Measurements from ENCODE around the gene PTPRG.
"Not testable (repeated sequence)": the region's sequence is repeated elsewhere in the genome, so short reads cannot be mapped to it uniquely, and the experiment has no call there.

The PTPRG gene

DNA sequence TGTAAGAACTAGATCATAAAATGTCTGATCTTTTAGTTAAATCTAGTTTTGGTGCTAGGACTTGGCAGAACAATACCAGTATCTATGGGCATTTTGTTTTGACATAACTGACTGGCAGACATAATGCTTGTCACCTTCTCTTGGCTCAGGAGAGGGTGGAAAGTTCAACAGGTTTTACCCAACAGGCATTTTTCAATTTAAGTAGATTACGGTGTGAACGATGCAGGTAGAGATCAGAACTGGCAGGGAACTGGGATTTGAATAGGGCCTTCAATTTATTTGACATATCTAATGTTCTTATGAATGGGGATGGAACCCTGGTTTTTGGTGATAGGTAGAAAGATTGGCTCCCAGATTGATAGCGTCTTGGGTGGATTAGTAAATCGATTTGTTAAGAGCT, 460.9 kb downstream of the PTPRG start:
- H3K9ac ChIP-seq, result no peak overlapping the region
- no peak for TF ChIP-seq Cebpa-rat (IDR thresholded peaks at IDR 0.05)
- H3K4me1 ChIP-seq, result no peaks in the 10 kb centered on the region

DNA sequence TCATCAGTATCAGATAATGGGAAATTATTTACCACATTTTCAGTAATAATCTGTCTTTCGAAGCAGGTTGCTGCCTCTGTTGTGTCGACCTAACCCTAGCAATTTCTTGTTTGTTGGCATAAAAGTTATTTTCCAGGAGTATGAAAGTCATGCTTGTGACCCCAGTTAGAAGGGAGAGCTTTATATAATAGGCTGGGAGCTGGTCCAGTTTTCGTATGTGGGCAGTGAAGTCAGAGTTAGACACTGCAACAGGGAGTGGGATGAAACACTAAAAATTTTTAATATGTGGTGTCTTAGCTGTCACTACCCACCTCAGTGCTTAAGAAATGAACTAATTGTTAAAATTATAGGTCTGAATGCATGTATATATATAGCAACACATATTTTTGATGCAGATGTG, 463.5 kb downstream of the PTPRG start:
- Histone ChIP-seq H4K20me1 (no peaks in the 10 kb centered on the region), H3K4me3 (no peak overlapping the region), H3K27ac (no peak overlapping the region), H3K4me2 (no peak overlapping the region), H3K27me3 (no peaks in the 10 kb centered on the region), H3K36me3 (peaks cover 0 to 4% (median 0%) of the 10 kb centered on the region in 11 experiments; a peak in 1 of 22 replicates), H3K9ac (no peak overlapping the region), H3K4me1 (no peaks in the 10 kb centered on the region), H3K9me3 (replicated peaks in 1 of 11) (no peaks in the 10 kb centered on the region)
- TF ChIP-seq Cebpa-rat (IDR thresholded peaks at IDR 0.05), result no peak

More for the DNA sequence above, 460.9 kb downstream of the PTPRG start:
- H3K27me3 ChIP-seq, result no peaks in the 10 kb centered on the region
- no peak overlapping the region for H3K4me2 ChIP-seq
- peaks cover 0 to 7% (median 0%) of the 10 kb centered on the region in 11 experiments; a peak in 2 of 22 replicates for H3K9me3 ChIP-seq (replicated peaks in 1 of 11)
- H3K27ac ChIP-seq, result no peak overlapping the region
- H3K36me3 ChIP-seq, result peaks cover 0 to 19% (median 0%) of the 10 kb centered on the region in 11 experiments; a peak in 4 of 22 replicates
- no peak overlapping the region for H3K4me3 ChIP-seq
- H4K20me1 ChIP-seq, result no peaks in the 10 kb centered on the region

GRCh38 chr3:62025913-62026312, 464.5 kb downstream of the PTPRG start:
- Histone ChIP-seq H3K4me3 (no peak overlapping the region), H3K27me3 (no peaks in the 10 kb centered on the region), H3K4me2 (no peak overlapping the region), H3K9me3 (replicated peaks in 1 of 11) (no peaks in the 10 kb centered on the region), H3K27ac (no peak overlapping the region), H3K4me1 (no peaks in the 10 kb centered on the region), H4K20me1 (no peaks in the 10 kb centered on the region), H3K36me3 (0 out of 22 replicates have a peak, but pooled peaks cover 0 to 3% (median 0%) of the 10 kb centered on the region in 11 experiments), H3K9ac (no peak overlapping the region)
- TF ChIP-seq Cebpa-rat (IDR thresholded peaks at IDR 0.05), result no peak

- Histone ChIP-seq H3K27me3 (no peaks in the 10 kb centered on the region), H3K4me3 (no peak overlapping the region), H3K9ac (no peak overlapping the region), H4K20me1 (no peaks in the 10 kb centered on the region), H3K9me3 (replicated peaks in 1 of 11) (no peaks in the 10 kb centered on the region), H3K4me1 (no peaks in the 10 kb centered on the region), H3K4me2 (no peak overlapping the region), H3K36me3 (0 out of 22 replicates have a peak, but pooled peaks cover 0 to 3% (median 0%) of the 10 kb centered on the region in 11 experiments), H3K27ac (no peak overlapping the region)
- TF ChIP-seq Cebpa-rat (IDR thresholded peaks at IDR 0.05), result no peak
Measured at GRCh38 chr3:62027241-62027640, 465.9 kb downstream of the PTPRG start.

DNA sequence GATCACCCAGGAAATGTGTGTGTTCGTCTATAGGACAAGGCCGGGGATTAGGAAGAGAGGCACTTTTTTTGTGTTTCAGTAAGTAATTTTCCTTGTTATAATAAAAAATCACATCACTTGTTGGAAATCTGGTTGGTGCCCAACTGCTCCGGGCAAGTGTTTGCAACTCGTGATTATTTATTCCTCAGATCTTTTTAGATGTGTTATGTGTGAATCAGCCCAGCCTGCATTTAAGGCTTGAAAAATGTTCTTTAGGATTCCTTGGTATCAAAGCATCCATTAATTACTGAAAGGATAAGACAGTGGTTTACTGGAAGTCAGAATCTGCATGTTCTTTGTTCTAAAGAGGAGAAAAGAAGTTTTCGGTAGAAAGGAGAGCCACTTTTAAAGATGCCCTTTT, 466.4 kb downstream of the PTPRG start:
- 0 out of 22 replicates have a peak, but pooled peaks cover 0 to 3% (median 0%) of the 10 kb centered on the region in 11 experiments for H3K36me3 ChIP-seq
- H4K20me1 ChIP-seq, result no peaks in the 10 kb centered on the region
- no peaks in the 10 kb centered on the region for H3K27me3 ChIP-seq
- no peak for TF ChIP-seq Cebpa-rat (IDR thresholded peaks at IDR 0.05)
- no peak overlapping the region for H3K4me2 ChIP-seq
- H3K9me3 ChIP-seq (replicated peaks in 1 of 11), result no peaks in the 10 kb centered on the region
- no peak overlapping the region for H3K4me3 ChIP-seq
- no peak overlapping the region for H3K9ac ChIP-seq
- H3K4me1 ChIP-seq, result no peaks in the 10 kb centered on the region; a peak in 1 of 20 replicates
- no peak overlapping the region for H3K27ac ChIP-seq

DNA sequence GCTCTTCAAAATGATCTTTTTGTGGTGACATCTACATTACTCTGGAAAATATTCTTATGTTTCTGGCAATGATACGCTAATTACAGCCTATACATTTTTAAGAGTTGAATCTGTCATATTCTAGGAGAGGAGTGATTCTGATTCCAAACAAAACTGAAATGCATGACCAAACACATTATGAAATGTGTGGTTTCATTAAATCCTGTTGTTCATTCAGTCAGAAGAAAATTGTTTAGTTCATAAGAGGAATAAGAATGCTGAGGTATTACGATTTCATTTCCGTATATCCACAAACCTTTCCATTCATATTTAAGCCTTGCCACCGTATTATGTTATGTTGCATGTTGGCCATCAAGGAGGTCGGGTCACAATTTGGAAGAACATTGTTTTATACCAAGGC, 466.9 kb downstream of the PTPRG start:
- no peaks in the 10 kb centered on the region for H4K20me1 ChIP-seq
- no peaks in the 10 kb centered on the region for H3K27me3 ChIP-seq
- no peak overlapping the region for H3K4me3 ChIP-seq
- H3K4me2 ChIP-seq, result no peak overlapping the region
- TF ChIP-seq Cebpa-rat (IDR thresholded peaks at IDR 0.05), result no peak
- H3K9me3 ChIP-seq (replicated peaks in 1 of 11), result no peaks in the 10 kb centered on the region
- 0 out of 22 replicates have a peak, but pooled peaks cover 0 to 3% (median 0%) of the 10 kb centered on the region in 11 experiments for H3K36me3 ChIP-seq
- no peak overlapping the region for H3K27ac ChIP-seq
- H3K9ac ChIP-seq, result no peak overlapping the region
- H3K4me1 ChIP-seq, result no peaks in the 10 kb centered on the region; a peak in 1 of 20 replicates

- no peak for TF ChIP-seq Cebpa-rat (IDR thresholded peaks at IDR 0.05)
- Histone ChIP-seq H3K9me3 (replicated peaks in 1 of 11) (no peaks in the 10 kb centered on the region), H3K27me3 (no peaks in the 10 kb centered on the region), H3K4me3 (no peak overlapping the region), H4K20me1 (no peaks in the 10 kb centered on the region), H3K9ac (no peak overlapping the region), H3K36me3 (no peaks in the 10 kb centered on the region), H3K27ac (no peak overlapping the region), H3K4me1 (no peaks in the 10 kb centered on the region; a peak in 1 of 20 replicates), H3K4me2 (no peak overlapping the region; a peak in 1 of 22 replicates)
Measured at GRCh38 chr3:62032738-62033137, 471.4 kb downstream of the PTPRG start.

DNA sequence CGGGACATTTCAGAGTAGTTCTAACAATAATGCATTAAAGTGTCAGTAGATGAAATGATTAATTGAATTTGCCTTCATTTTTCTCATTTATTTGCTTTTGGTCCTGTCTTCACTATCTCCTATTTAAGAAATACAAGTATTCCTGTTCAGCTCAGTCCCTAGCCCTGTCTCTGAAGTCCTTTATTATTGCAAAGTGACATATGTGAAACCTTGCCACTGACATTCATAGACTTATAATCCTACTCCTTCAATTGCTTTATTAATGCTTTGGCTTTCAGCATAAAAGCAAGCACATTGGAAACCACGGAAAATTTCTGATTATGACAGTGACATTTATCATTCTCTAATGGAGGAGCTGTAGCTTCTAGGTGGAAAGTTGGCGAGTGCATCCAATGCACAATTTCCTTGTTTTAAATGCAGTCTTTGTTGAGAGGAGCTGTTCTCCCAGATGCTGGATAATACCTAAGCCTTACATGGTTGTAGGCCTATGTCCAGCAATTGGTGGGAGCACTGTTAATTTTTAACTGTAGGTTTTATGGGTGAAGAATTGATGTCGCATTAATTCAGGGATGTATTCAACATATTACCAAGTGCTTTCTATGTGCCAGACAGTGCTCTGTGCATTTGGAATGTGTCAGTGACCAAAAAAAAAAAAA, 474.2 kb downstream of the PTPRG start:
- Histone ChIP-seq H3K4me3 (no peak overlapping the region), H4K20me1 (no peaks in the 10 kb centered on the region; a peak in 1 of 22 replicates), H3K9ac (no peak overlapping the region), H3K27me3 (no peaks in the 10 kb centered on the region), H3K4me2 (no peak overlapping the region), H3K27ac (no peak overlapping the region), H3K9me3 (replicated peaks in 1 of 11) (no peaks in the 10 kb centered on the region), H3K4me1 (no peaks in the 10 kb centered on the region; a peak in 1 of 20 replicates), H3K36me3 (no peaks in the 10 kb centered on the region)
- no peak for TF ChIP-seq Cebpa-rat (IDR thresholded peaks at IDR 0.05)

- Histone ChIP-seq H3K9me3 (replicated peaks in 1 of 11) (no peaks in the 10 kb centered on the region), H3K27me3 (no peaks in the 10 kb centered on the region), H3K27ac (no peak overlapping the region), H3K36me3 (no peaks in the 10 kb centered on the region), H3K9ac (no peak overlapping the region), H3K4me1 (no peaks in the 10 kb centered on the region; a peak in 1 of 20 replicates), H3K4me3 (no peak overlapping the region), H4K20me1 (no peaks in the 10 kb centered on the region; a peak in 1 of 22 replicates), H3K4me2 (no peak overlapping the region)
- TF ChIP-seq Cebpa-rat (IDR thresholded peaks at IDR 0.05), result no peak
Measured at GRCh38 chr3:62036726-62037125, 475.4 kb downstream of the PTPRG start.

DNA sequence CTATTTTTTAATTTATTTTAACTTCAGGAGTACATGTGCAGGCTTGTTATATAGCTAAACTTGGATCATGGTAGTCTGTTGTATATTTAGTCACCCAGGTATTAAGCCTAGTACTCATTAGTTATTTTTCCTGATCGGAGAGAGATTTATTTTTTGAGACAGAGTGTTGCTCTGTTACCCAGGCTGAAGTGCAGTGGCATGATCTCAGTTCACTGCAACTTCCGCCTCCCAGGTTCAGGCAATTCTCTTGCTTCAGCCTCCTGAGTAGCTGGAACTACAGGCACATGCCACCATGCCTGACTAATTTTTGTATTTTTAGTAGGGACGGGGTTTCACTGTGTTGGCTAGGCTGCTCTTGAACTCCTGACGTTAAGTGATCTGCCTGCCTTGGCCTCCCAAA, 477.4 kb downstream of the PTPRG start:
- H3K4me3 ChIP-seq; H3K36me3 ChIP-seq; H4K20me1 ChIP-seq; H3K9me3 ChIP-seq (replicated peaks in 1 of 11); H3K27me3 ChIP-seq; H3K27ac ChIP-seq; H3K9ac ChIP-seq; H3K4me2 ChIP-seq; H3K4me1 ChIP-seq: not testable (repeated sequence)

Measured in BLaER1 treated with 17β-estradiol and CSF1 and Interleukin-3, amounts not matched to agents 10 nM and 100 nM (cell line).